GM11168 (cell line): ENCODE data around the gene LDLRAD2.
"Not testable (repeated sequence)": the region's sequence is repeated elsewhere in the genome, so short reads cannot be mapped to it uniquely, and the experiment has no call there.

Source experiments
- in situ Hi-C: fragments of 300-500 bp; cut with MboI; formaldehyde crosslinking; loops from one replicate; pipeline ENCODE4 v1.12.0; 2022; ENCODE audit warnings: low sequenced_read_pairs; ENCODE audit not compliant: unreplicated experiment

The LDLRAD2 gene

GRCh38 chr1:21811875-21812305 lies at the start of gene LDLRAD2:
LDLRAD2 (plus strand) TSS chr1:21812265; CDS start chr1:21812452, 187 bp downstream.
- in situ Hi-C loops: no loop called here

- in situ Hi-C loops: no loop called here
Observed at GRCh38 chr1:21763236-21763635, 48.8 kb upstream of the LDLRAD2 start.

GRCh38 chr1:21763694-21764419 lies 48.2 kb upstream of the LDLRAD2 start:
- in situ Hi-C loops: no loop called here

- in situ Hi-C loops: no loop called here
Observed at GRCh38 chr1:21764615-21765423, 47.2 kb upstream of the LDLRAD2 start.

- in situ Hi-C loops: no loop called here
Observed at GRCh38 chr1:21766210-21766609, 45.9 kb upstream of the LDLRAD2 start.

GRCh38 chr1:21767106-21767505 lies 45.0 kb upstream of the LDLRAD2 start:
- in situ Hi-C loops: not testable (repeated sequence)

GRCh38 chr1:21770201-21770600 lies 41.9 kb upstream of the LDLRAD2 start:
- in situ Hi-C loops: no loop called here

- in situ Hi-C loops: not testable (repeated sequence)
Observed at GRCh38 chr1:21770602-21771001, 41.5 kb upstream of the LDLRAD2 start.

- in situ Hi-C loops: not testable (repeated sequence)
Observed at GRCh38 chr1:21771672-21772071, 40.4 kb upstream of the LDLRAD2 start.

- in situ Hi-C loops: no loop called here
Observed at GRCh38 chr1:21773585-21773984, 38.5 kb upstream of the LDLRAD2 start.

GRCh38 chr1:21774835-21775549 lies 37.1 kb upstream of the LDLRAD2 start:
- in situ Hi-C loops: no loop called here

GRCh38 chr1:21775550-21775914 lies 36.5 kb upstream of the LDLRAD2 start:
- in situ Hi-C loops: no loop called here

- in situ Hi-C loops: no loop called here
Observed at GRCh38 chr1:21775985-21776562, 36.0 kb upstream of the LDLRAD2 start.

- in situ Hi-C loops: not testable (repeated sequence)
Observed at GRCh38 chr1:21776925-21777324, 35.1 kb upstream of the LDLRAD2 start.

- in situ Hi-C loops: no loop called here
Observed at GRCh38 chr1:21778405-21778727, 33.7 kb upstream of the LDLRAD2 start.

GRCh38 chr1:21779613-21780521 lies 32.2 kb upstream of the LDLRAD2 start:
- in situ Hi-C loops: no loop called here

GRCh38 chr1:21781815-21782348 lies 30.2 kb upstream of the LDLRAD2 start:
- in situ Hi-C loops: no loop called here

GRCh38 chr1:21782349-21782867 lies 29.7 kb upstream of the LDLRAD2 start:
- in situ Hi-C loops: no loop called here
